Measurements from ENCODE around the gene SLFNL1. TPM values are rescaled to one million over a fixed set of nuclear protein-coding genes. Genes with fewer than 3 reads are reported as not detected.

SLFNL1 gene
- total RNA-seq, 2 experiments from 2014 or later, result 0.08 to 0.17 TPM

GRCh38 chr1:41025979-41026819 lies 4.7 kb upstream of the SLFNL1 start:
- Mint-ChIP-seq H3K27me3 (no peaks in the 10 kb centered on the region), H3K4me1 (ENCODE audit: low read depth) (peaks cover 13% of the 10 kb centered on the region), H3K36me3 (ENCODE audit: low read depth) (peaks cover 41% of the 10 kb centered on the region), H3K9me3 (no peaks in the 10 kb centered on the region), H3K4me3 (no peak overlapping the region), H3K27ac (no peak overlapping the region)
- Histone ChIP-seq H3K9me3 (ENCODE audit: control insufficient read depth in 1 of 2, insufficient read depth in 1 of 2, low read length in 2 of 2) (no peaks in the 10 kb centered on the region), H3K27me3 (ENCODE audit: control insufficient read depth in 1 of 2, insufficient read depth in 2 of 2, low read length in 2 of 2) (no peaks in the 10 kb centered on the region), H3K36me3 (ENCODE audit: insufficient read depth, low read length) (peaks cover 38% of the 10 kb centered on the region), H3K4me1 (ENCODE audit: insufficient read depth, low read length) (peaks cover 10% of the 10 kb centered on the region), H3K4me3 (ENCODE audit: low read length) (no peak overlapping the region), H3K27ac (ENCODE audit: low read depth in 1 of 2, low read length in 2 of 2) (no peak overlapping the region)
- ChIA-PET POLR2A (interaction anchor here (0.6 kb wide), 1 partner anchor 546 kb away, joined by 6 read pairs; no protein-coding TSS in a partner anchor), CTCF (no interaction called here)
- intact Hi-C loops (cut with DNase I, micrococcal nuclease), result no loop called here
- TF ChIP-seq, protein P1, sequence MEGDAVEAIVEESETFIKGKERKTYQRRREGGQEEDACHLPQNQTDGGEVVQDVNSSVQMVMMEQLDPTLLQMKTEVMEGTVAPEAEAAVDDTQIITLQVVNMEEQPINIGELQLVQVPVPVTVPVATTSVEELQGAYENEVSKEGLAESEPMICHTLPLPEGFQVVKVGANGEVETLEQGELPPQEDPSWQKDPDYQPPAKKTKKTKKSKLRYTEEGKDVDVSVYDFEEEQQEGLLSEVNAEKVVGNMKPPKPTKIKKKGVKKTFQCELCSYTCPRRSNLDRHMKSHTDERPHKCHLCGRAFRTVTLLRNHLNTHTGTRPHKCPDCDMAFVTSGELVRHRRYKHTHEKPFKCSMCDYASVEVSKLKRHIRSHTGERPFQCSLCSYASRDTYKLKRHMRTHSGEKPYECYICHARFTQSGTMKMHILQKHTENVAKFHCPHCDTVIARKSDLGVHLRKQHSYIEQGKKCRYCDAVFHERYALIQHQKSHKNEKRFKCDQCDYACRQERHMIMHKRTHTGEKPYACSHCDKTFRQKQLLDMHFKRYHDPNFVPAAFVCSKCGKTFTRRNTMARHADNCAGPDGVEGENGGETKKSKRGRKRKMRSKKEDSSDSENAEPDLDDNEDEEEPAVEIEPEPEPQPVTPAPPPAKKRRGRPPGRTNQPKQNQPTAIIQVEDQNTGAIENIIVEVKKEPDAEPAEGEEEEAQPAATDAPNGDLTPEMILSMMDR (IDR thresholded peaks at IDR 0.05), result no peak
- ATAC-seq (ENCODE audit: poor library complexity) (no peak), DNase-seq (no peak)

- no peak overlapping the region for H3K4me3 ChIP-seq (ENCODE audit: low read length)
- DNase-seq (no peak), ATAC-seq (ENCODE audit: poor library complexity) (no peak)
- intact Hi-C loops (cut with DNase I, micrococcal nuclease), result no loop called here
- H3K4me1 ChIP-seq (ENCODE audit: insufficient read depth, low read length), result peaks cover 10% of the 10 kb centered on the region
- Mint-ChIP-seq H3K4me1 (ENCODE audit: low read depth) (peaks cover 13% of the 10 kb centered on the region), H3K27ac (no peak overlapping the region), H3K4me3 (no peak overlapping the region), H3K27me3 (no peaks in the 10 kb centered on the region), H3K9me3 (no peaks in the 10 kb centered on the region), H3K36me3 (ENCODE audit: low read depth) (peaks cover 29% of the 10 kb centered on the region)
- CTCF ChIA-PET, result no interaction called here
- POLR2A ChIA-PET, result no interaction called here
- TF ChIP-seq, protein P1 (IDR thresholded peaks at IDR 0.05), result no peak
- no peaks in the 10 kb centered on the region for H3K9me3 ChIP-seq (ENCODE audit: control insufficient read depth in 1 of 2, insufficient read depth in 1 of 2, low read length in 2 of 2)
- no peak overlapping the region for H3K27ac ChIP-seq (ENCODE audit: low read depth in 1 of 2, low read length in 2 of 2)
- no peaks in the 10 kb centered on the region for H3K27me3 ChIP-seq (ENCODE audit: control insufficient read depth in 1 of 2, insufficient read depth in 2 of 2, low read length in 2 of 2)
- peaks cover 31% of the 10 kb centered on the region for H3K36me3 ChIP-seq (ENCODE audit: insufficient read depth, low read length)
Observed at GRCh38 chr1:41024953-41025352, 3.4 kb upstream of the SLFNL1 start.

GRCh38 chr1:41023279-41023990 lies 1.9 kb upstream of the SLFNL1 start:
- H3K36me3 ChIP-seq (ENCODE audit: insufficient read depth, low read length), result peaks cover 22% of the 10 kb centered on the region
- ATAC-seq (ENCODE audit: poor library complexity) (no peak), DNase-seq (no peak)
- no peaks in the 10 kb centered on the region for H3K27me3 Mint-ChIP-seq
- H3K4me3 Mint-ChIP-seq, result no peak overlapping the region
- H3K4me1 Mint-ChIP-seq (ENCODE audit: low read depth), result peaks cover 13% of the 10 kb centered on the region
- TF ChIP-seq, protein P1 (IDR thresholded peaks at IDR 0.05), result no peak
- intact Hi-C loops (cut with DNase I, micrococcal nuclease), result no loop called here
- H3K9me3 ChIP-seq (ENCODE audit: control insufficient read depth in 1 of 2, insufficient read depth in 1 of 2, low read length in 2 of 2), result no peaks in the 10 kb centered on the region
- no peak overlapping the region for H3K27ac Mint-ChIP-seq
- ChIA-PET POLR2A (interaction anchor here (0.9 kb wide), 1 partner anchor 10 kb away, joined by 4 read pairs; no protein-coding TSS in a partner anchor), CTCF (no interaction called here)
- H3K27me3 ChIP-seq (ENCODE audit: control insufficient read depth in 1 of 2, insufficient read depth in 2 of 2, low read length in 2 of 2), result no peaks in the 10 kb centered on the region
- no peak overlapping the region for H3K4me3 ChIP-seq (ENCODE audit: low read length)
- H3K9me3 Mint-ChIP-seq, result no peaks in the 10 kb centered on the region
- H3K36me3 Mint-ChIP-seq (ENCODE audit: low read depth), result peaks cover 15% of the 10 kb centered on the region
- peaks cover 10% of the 10 kb centered on the region for H3K4me1 ChIP-seq (ENCODE audit: insufficient read depth, low read length)
- no peak overlapping the region for H3K27ac ChIP-seq (ENCODE audit: low read depth in 1 of 2, low read length in 2 of 2)
